ENCODE data around the gene PARD3B.

The PARD3B gene

DNA sequence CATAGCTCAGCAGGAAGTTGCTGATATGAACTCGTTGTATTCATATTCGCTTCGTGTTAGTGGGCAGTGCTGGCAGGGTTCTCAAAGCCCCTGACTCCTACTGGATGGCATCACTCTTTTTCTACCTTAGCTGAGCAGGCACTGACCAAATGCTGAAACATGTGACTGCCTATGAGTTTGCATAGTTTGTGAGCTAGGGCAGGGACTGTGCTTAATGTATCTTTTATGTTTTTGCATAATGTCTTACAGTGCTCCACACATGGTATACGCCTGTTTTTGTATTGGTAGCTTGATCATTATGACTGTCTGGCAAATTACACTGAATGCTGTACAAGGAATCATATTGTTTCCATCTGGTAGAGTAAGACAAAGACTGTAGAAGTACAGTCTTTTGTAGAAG is 305.3 kb downstream of the PARD3B start:
- DNase-seq = no peak

DNA sequence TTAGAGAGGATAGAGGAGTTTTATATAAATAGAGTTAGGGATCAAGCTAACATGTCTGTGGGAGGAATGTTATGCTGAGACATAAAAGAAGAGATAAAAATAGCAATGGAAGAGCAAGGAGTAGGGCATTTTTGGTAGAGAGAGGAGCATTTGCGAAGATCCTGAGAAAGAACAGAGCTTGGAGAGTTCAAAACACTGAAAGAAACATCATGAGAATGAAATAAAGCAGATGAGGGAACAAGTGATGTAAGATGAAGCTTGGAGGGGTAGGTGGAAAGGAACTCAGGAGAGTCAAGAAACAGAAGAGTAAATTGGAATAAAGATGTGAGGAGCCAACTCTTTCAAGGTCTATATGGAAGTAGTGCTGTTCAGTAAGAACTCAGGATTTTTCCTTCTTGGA is 308.6 kb downstream of the PARD3B start:
- no peak for DNase-seq

DNA sequence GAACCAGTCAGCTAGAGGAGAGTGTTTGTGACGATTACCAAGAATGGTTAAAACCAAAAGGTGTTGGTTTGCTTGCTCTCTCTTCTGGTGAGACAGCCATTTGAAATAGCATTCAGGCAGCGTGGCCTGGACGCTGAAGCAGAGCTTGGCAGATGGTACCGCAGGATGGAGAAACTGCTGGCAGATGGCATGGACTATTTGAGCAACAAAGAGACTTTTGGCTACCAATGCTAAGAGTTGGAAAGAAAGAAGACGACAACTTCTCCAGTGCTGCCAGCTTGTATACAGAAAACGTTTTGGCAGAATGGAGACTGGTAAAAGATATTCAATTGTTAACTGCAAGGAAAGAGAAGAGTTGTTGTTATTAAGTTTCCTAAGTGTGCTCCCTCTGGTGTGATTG is 315.0 kb downstream of the PARD3B start:
- peak; percentile 94 for DNase-seq

- DNase-seq = no peak
These were observed 317.5 kb downstream of the PARD3B start for GRCh38 chr2:204862809-204863208.

- no peak for DNase-seq
These were observed 318.1 kb downstream of the PARD3B start for GRCh38 chr2:204863336-204863735.

DNA sequence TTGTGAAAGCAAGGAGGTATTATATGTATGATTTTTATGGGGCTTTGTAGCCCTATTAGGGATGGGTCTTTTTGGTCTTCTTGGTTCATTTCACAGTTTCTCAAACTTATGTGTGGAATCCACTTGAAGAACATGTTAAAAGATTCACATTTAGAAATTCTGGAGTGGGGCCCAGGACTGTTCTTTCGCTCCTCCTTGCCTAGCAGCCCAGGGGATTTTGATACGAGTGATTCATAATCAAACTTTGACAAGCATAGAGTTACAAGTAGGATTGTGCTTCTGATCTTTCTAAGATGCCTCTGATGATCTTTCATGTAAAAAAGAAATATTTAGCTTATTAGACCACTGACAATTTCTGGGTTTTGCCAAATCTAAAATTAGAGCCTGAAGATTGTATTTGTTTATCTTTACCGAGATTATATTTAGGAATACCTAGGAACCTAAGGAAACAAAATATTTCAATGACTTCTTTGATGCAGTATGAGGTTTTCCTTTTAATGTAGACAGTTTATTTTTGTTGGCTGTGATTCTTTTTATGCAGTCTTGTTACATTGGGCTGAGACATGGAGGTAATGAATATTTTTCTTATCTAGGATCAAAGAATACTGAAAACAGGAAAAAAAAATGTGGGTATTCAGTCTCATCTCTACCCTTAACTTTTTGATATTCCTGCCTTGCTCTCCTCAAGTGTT is 324.0 kb downstream of the PARD3B start:
- no peak for DNase-seq

DNA sequence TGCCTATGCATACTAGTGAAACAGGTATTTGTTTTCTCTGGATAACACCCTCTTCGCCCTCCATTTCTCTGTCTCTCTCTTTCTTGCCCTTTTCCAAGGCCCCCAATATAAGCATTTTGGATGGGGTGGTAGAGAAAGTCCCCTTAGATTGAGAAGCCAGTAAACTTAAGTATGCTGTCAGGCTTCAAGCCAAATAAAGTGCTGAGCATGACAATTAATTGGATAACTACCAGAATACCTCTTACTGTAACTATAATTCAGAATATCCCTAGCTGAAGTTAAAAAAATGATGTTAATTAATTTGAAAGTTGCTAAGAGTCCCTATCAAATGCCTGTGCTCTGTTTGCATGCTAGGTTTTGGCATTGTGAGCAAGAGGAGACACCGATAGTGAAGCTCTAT is 324.8 kb downstream of the PARD3B start:
- DNase-seq = no peak

- peak; percentile 62 for DNase-seq
These were observed 326.1 kb downstream of the PARD3B start for GRCh38 chr2:204871231-204871953.

DNA sequence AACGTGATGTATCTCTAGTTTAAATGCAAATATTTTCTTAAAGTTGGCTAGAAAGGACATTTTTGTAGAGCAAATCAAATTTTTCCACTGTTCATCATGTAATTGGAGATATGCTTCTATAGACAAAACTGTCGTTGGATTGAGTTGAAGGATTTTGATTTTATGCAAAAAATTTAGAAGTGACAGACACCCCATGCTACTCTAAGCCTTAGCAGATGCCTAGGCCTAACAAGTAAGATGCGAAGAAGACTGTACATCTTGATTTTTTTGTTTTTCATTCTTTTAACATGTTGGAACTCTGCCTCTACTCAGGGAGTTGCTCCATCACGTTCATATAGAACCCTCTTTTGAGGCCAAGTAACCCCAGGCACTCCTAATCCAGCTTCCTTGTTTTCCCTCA is 331.0 kb downstream of the PARD3B start:
- no peak for DNase-seq

- DNase-seq = no peak
These were observed 332.4 kb downstream of the PARD3B start for GRCh38 chr2:204877691-204878090.

- no peak for DNase-seq
These were observed 335.7 kb downstream of the PARD3B start for GRCh38 chr2:204880928-204881327.

GRCh38 chr2:204881655-204882054 is 336.4 kb downstream of the PARD3B start:
- DNase-seq = no peak

DNA sequence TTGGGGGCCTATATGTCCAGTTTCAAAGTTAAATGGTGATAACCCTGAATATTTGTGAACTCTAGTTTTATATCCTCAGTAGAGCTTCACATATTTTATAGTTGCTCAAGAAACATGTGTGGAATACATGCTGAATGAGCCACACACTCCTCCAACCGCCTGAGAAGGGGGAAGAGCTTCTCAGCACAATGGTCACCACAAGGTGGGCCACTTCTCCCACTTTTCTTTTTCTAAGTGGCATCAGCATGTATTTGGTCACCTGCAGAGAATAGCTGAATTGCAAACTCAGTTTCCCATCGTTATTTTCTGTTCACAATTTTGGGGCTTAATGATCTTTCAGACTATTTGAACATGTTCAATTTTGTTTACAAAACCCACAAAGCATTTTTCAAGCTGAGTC is 340.5 kb downstream of the PARD3B start:
- DNase-seq = no peak

DNA sequence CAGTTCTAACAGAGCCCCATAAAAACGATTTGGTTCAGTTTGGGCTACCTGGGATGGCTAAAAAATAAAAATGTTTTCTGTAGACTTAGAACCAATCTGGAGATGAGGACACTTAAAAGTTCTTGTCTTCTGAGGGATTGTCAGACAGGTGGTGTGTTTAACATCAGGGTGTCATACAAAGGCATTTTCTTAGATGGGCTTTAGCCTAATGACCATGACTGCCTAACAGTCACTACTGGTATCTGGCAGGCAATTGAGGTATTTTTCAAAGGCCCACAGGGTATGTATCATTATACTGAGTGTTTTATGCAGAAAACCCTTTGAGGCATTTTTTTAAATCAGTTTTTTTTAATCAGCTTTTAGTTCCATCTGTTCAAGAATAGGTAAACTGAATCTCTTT is 341.4 kb downstream of the PARD3B start:
- no peak for DNase-seq

DNA sequence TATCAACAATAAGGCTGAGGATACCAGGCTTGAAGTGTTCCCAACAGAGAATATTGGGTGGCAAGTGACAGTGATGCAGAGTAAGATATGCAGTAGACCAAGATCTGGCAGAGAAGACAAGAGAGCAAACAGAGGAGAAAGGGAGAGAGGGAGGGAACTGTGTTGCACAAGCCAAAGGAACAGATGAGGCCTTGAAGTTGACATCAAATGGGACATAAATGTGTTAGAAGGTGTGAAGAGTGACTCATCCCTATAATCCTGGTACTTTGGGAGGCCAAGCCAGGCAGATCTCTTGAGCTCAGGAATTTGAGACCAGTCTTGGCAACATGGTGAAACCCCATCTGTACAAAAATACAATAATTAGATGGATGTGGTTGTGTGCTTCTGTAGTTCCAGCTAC is 342.9 kb downstream of the PARD3B start:
- DNase-seq = no peak

DNA sequence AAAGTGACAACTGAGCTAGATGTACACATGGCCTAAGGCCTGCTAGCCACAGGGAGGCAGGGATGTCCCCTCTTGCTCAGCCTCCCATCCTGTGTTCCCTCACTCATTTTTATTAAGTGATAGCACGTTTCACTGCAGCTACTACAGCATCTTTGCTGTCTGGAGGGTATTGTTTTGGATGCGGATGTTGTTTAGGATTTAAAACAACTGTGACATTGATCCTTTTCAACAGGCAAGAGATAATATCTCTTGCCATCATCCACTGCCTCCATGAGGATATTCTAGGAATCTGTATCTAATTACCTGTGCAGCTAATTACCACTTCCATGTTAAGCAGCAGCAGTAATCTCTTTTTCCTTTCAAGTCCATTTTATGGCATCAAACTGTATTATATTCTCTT is 345.4 kb downstream of the PARD3B start:
- no peak for DNase-seq

DNA sequence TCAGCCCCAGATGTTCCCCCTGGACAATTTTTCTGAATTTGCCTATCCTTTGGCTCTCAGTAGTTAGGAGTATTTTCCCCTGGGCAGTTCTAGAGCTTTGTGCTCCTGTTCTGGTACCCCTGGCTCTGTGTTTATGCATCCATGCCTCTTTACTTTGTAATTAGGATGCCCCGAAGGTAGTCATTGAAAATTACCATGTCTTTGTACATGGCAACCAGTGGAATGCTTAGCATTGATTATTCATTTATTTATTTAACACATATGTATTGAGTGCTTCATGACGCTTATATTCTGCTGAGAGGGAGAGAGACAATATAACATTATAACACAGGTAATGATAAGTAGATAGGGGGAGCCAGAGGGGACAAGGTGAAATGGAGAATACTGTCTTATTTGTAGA is 346.5 kb downstream of the PARD3B start:
- no peak for DNase-seq

DNA sequence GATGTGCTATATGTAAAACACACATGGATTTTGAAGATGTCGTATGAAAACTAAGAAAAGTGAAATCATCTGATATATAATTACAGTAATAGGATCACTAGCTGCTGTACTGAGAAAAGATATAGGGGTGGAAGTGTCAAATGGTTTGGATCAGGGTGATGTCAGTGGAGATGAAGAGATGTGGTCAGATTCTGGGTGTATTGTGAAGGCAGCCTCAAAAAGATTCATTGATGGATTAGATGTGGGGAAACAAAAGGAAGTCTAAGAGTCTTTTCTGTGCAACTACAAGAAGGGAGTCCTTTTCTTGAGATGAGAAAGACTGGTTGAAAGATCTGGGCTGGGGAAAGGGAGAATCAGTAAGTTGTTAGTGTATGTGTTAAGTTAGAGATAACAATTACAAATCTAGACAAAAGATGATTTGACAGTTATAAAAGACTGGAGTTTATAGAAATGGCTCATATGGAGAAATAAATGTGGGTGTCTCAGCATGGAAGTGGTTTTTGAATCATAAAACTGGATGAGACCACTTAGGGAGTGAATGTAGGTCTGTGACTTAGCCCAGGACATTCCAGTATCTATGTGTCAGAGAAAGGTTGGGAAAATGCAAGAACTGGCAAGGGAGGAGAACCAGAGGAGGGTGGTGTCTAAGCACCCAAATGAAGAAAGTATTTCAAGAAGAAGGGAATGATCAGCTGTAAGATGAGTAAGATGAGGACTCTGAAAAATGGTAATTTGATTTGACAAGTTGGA is 347.4 kb downstream of the PARD3B start:
- DNase-seq = no peak

- DNase-seq = no peak
These were observed 350.9 kb downstream of the PARD3B start for GRCh38 chr2:204896146-204896545.

GRCh38 chr2:204897561-204897960 is 352.3 kb downstream of the PARD3B start:
- DNase-seq = no peak

GRCh38 chr2:204898928-204899640 is 353.8 kb downstream of the PARD3B start:
- no peak for DNase-seq

- DNase-seq = no peak
These were observed 354.7 kb downstream of the PARD3B start for GRCh38 chr2:204899983-204900382.

- DNase-seq = no peak
These were observed 355.2 kb downstream of the PARD3B start for GRCh38 chr2:204900487-204900886.
